ENCODE data around the gene XPNPEP2.

Gene XPNPEP2, protein sequence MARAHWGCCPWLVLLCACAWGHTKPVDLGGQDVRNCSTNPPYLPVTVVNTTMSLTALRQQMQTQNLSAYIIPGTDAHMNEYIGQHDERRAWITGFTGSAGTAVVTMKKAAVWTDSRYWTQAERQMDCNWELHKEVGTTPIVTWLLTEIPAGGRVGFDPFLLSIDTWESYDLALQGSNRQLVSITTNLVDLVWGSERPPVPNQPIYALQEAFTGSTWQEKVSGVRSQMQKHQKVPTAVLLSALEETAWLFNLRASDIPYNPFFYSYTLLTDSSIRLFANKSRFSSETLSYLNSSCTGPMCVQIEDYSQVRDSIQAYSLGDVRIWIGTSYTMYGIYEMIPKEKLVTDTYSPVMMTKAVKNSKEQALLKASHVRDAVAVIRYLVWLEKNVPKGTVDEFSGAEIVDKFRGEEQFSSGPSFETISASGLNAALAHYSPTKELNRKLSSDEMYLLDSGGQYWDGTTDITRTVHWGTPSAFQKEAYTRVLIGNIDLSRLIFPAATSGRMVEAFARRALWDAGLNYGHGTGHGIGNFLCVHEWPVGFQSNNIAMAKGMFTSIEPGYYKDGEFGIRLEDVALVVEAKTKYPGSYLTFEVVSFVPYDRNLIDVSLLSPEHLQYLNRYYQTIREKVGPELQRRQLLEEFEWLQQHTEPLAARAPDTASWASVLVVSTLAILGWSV

DNA sequence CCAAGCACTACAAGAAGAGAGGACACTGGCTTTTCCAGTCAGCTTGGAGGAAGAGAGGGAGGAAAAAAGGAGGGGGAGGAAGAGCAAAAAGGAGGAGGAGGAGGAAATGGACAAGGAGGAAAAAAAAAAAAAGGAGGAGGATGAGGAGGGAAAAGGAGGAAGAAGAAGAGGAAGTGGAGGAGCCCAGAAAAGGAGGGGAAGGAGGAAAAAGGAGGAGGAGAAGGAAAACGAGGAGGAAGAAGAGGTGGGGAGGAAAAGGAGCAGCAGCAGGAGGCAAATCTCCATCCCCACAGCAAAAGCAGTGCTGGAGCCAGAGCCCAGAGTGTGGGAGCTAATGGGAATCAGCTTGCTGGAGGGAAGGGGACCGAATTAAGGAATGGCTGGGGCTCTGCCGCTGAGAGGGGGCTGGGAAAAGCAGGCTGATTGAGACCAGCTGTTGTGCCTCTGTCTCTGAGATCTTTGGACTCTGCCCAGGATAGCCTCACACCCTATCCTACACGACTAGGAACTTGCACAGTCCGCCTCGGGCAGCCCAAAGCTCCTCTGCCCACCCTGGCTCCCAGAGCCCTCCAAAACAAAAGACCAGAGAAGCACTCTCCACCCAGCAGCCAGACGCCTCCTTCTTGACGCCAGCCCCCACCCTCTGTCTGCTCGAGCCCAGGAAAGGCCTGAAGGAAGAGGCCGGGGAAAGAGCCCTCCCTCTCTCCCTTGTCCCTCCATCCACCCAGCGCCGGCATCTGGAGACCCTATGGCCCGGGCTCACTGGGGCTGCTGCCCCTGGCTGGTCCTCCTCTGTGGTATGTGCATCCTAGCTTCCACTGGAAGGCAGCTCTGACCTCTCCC is at the start of gene XPNPEP2:
TSS of gene XPNPEP2 (plus strand) at position 514 of the 843 bp plus-strand sequence. CDS start at position 749, 235 bp downstream.
- TF ChIP-seq, protein P1, sequence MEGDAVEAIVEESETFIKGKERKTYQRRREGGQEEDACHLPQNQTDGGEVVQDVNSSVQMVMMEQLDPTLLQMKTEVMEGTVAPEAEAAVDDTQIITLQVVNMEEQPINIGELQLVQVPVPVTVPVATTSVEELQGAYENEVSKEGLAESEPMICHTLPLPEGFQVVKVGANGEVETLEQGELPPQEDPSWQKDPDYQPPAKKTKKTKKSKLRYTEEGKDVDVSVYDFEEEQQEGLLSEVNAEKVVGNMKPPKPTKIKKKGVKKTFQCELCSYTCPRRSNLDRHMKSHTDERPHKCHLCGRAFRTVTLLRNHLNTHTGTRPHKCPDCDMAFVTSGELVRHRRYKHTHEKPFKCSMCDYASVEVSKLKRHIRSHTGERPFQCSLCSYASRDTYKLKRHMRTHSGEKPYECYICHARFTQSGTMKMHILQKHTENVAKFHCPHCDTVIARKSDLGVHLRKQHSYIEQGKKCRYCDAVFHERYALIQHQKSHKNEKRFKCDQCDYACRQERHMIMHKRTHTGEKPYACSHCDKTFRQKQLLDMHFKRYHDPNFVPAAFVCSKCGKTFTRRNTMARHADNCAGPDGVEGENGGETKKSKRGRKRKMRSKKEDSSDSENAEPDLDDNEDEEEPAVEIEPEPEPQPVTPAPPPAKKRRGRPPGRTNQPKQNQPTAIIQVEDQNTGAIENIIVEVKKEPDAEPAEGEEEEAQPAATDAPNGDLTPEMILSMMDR (IDR thresholded peaks at IDR 0.05; ENCODE audit: low read depth, low read length) = no peak
- DNase-seq (ENCODE audit: extremely low read depth, low read depth) = no peak

DNA sequence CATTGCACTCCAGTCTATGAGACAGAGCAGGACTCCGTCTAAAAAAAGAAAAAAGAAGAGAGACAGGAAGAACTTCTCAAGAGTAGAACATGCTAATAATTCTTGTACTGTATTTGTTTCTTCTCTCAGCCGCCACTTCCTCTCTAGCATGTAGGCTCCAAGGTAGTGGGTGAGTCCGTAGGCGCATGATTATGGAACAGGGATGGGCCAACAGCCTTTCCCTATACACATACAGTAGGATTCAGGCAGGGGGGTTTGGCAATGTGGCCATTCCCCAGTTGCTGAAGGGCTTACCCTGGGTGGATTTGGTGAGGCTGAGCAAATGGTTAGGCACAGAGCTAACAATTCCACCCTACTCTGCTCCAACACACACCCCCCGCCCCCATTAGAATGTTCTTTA is 49.0 kb upstream of the XPNPEP2 start:
- TF ChIP-seq, protein P1 (IDR thresholded peaks at IDR 0.05; ENCODE audit: low read depth, low read length) = no peak
- DNase-seq (ENCODE audit: extremely low read depth, low read depth) = no peak

GRCh38 chrX:129690435-129690834 is 48.3 kb upstream of the XPNPEP2 start:
- DNase-seq (ENCODE audit: extremely low read depth, low read depth) = no peak
- TF ChIP-seq, protein P1 (IDR thresholded peaks at IDR 0.05; ENCODE audit: low read depth, low read length) = no peak

DNA sequence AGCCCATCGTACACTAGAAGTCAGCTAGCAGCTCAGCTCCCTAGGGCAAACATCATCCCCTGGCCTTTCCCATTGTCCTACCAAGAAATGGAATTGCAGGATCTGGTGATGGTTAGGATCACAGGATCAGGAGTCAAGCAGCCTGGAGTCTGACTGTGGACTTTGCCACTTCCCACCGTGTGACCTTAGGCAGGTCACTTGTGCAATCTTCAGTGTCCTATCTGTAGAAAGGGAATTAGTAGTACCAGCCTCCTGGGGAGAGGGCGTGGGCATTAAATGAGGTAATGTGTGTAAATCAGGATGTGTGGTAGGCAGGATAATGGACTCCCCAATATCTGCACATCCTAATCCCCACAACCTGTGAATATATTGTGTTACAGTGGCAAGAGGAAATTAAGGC is 45.4 kb upstream of the XPNPEP2 start:
- TF ChIP-seq, protein P1 (IDR thresholded peaks at IDR 0.05; ENCODE audit: low read depth, low read length) = no peak
- no peak for DNase-seq (ENCODE audit: extremely low read depth, low read depth)

DNA sequence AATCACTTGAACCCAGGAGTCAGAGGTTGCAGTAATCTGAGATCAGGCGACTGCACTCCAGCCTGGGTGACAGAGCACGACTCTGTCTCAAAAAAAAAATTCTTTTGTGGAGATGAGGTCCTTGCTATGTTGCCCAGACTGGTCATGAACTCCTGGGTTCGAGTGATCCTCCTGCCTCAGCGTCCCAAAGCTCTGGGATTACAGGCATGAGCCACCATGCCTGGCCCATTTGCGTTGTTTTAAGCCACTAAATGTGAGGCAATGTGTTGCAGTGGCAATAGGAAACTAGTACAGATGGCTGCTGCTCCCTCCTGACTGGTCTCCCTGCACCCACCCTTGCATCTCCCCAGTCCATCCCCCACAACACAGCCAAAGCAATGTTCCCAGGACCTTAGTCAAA is 44.0 kb upstream of the XPNPEP2 start:
- no peak for DNase-seq (ENCODE audit: extremely low read depth, low read depth)
- TF ChIP-seq, protein P1 (IDR thresholded peaks at IDR 0.05; ENCODE audit: low read depth, low read length) = no peak

DNA sequence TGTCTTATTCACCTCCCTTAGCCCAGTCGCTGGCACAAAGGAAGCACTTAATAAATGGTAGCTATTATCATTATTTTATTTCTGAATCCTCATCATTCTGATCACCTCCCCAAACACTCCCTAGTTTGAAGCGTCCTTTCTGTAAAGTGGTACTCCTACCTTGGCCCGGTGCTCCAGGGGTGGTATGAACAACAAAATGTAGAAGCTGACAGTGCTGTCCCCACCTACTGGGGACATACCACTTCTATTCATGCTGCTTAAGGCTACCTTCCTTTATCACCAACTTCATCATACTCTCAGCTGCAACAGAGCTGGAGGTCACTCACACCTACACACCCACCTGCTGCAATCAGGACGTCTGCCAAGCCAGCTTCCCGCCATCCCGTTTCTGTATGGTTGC is 43.2 kb upstream of the XPNPEP2 start:
- TF ChIP-seq, protein P1 (IDR thresholded peaks at IDR 0.05; ENCODE audit: low read depth, low read length) = no peak

More for the DNA sequence above, 43.2 kb upstream of the XPNPEP2 start:
- DNase-seq (ENCODE audit: extremely low read depth, low read depth) = no peak

Measured in AG09319 (cell line).